Urothelium cell line (cell line): Measurements from ENCODE around the gene AGER.
"Not testable (repeated sequence)": the region's sequence is repeated elsewhere in the genome, so short reads cannot be mapped to it uniquely, and the experiment has no call there.

Experiments
- DNase-seq: peaks from one replicate; pipeline ENCODE4 v3.0.0; 2011; ENCODE audit warnings: low spot score, mixed read lengths
- FAIRE-seq: peaks from 2 replicates; lab custom pipeline; 2011; peaks lifted over from hg19 to GRCh38; lab: Jason Lieb, UNC

The AGER gene

GRCh38 chr6:32151181-32151862 is 32.7 kb downstream of the AGER start:
- FAIRE-seq: no peak
- DNase-seq: no peak

GRCh38 chr6:32149932-32150870 is 33.9 kb downstream of the AGER start:
- no peak for FAIRE-seq

GRCh38 chr6:32149092-32149755 is 34.8 kb downstream of the AGER start:
- FAIRE-seq (no peak), DNase-seq (no peak)

More at GRCh38 chr6:32149932-32150870, 33.9 kb downstream of the AGER start:
- no peak for DNase-seq

GRCh38 chr6:32148289-32149091 is 35.6 kb downstream of the AGER start:
- DNase-seq (no peak), FAIRE-seq (no peak)

- no peak for DNase-seq
These were observed 36.5 kb downstream of the AGER start for GRCh38 chr6:32147401-32148132.

GRCh38 chr6:32146687-32147086 is 37.4 kb downstream of the AGER start:
- no peak for FAIRE-seq
- DNase-seq: no peak

More at GRCh38 chr6:32147401-32148132, 36.5 kb downstream of the AGER start:
- no peak for FAIRE-seq

GRCh38 chr6:32146287-32146686 is 37.8 kb downstream of the AGER start:
- DNase-seq: no peak
- FAIRE-seq: no peak

- FAIRE-seq, DNase-seq: not testable (repeated sequence)
These were observed 39.8 kb downstream of the AGER start for GRCh38 chr6:32144238-32144637.

GRCh38 chr6:32140420-32141046 is 43.5 kb downstream of the AGER start:
- DNase-seq (no peak), FAIRE-seq (no peak)

GRCh38 chr6:32139590-32139989 is 44.5 kb downstream of the AGER start:
- FAIRE-seq: no peak
- no peak for DNase-seq

- no peak for FAIRE-seq
- no peak for DNase-seq
These were observed 46.6 kb downstream of the AGER start for GRCh38 chr6:32137454-32137853.

GRCh38 chr6:32133786-32134185 is 50.3 kb downstream of the AGER start:
- no peak for FAIRE-seq
- DNase-seq: no peak

- FAIRE-seq: no peak
These were observed 51.9 kb downstream of the AGER start for GRCh38 chr6:32132110-32132509.

GRCh38 chr6:32131439-32131948 is 52.6 kb downstream of the AGER start:
- DNase-seq: no peak
- FAIRE-seq: no peak

More at GRCh38 chr6:32132110-32132509, 51.9 kb downstream of the AGER start:
- no peak for DNase-seq
